ENCODE data around the gene COQ10B. TPM values are rescaled to one million over a fixed set of nuclear protein-coding genes. Genes with fewer than 3 reads are reported as not detected.

The COQ10B gene
- total RNA-seq, 2 donors from 2014 or later = 29.5 to 33.2 TPM

DNA sequence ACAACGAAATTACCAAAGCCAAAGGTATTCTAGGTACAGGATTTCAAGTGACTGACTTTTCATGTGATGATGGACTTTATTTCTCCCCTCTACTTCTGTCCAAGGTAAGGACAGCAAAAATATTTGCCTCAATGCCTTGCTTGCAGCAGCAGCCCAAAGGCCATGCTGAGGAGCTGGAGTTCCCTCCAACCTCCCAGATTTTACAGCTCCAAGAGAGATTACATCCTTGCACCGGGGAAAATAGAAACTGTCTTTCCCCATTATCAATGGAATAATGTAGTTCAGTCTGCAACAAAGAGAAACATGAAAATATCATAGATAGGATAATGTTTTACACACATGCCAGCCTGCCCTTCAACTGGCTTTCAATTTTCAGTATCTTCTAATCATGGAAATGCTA lies 32.8 kb downstream of the COQ10B start:
- peaks cover 52% of the 10 kb centered on the region for H3K36me3 ChIP-seq
- no peak overlapping the region for H3K27ac ChIP-seq
- TF ChIP-seq, protein P1, sequence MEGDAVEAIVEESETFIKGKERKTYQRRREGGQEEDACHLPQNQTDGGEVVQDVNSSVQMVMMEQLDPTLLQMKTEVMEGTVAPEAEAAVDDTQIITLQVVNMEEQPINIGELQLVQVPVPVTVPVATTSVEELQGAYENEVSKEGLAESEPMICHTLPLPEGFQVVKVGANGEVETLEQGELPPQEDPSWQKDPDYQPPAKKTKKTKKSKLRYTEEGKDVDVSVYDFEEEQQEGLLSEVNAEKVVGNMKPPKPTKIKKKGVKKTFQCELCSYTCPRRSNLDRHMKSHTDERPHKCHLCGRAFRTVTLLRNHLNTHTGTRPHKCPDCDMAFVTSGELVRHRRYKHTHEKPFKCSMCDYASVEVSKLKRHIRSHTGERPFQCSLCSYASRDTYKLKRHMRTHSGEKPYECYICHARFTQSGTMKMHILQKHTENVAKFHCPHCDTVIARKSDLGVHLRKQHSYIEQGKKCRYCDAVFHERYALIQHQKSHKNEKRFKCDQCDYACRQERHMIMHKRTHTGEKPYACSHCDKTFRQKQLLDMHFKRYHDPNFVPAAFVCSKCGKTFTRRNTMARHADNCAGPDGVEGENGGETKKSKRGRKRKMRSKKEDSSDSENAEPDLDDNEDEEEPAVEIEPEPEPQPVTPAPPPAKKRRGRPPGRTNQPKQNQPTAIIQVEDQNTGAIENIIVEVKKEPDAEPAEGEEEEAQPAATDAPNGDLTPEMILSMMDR (IDR thresholded peaks at IDR 0.05) = no peak

DNA sequence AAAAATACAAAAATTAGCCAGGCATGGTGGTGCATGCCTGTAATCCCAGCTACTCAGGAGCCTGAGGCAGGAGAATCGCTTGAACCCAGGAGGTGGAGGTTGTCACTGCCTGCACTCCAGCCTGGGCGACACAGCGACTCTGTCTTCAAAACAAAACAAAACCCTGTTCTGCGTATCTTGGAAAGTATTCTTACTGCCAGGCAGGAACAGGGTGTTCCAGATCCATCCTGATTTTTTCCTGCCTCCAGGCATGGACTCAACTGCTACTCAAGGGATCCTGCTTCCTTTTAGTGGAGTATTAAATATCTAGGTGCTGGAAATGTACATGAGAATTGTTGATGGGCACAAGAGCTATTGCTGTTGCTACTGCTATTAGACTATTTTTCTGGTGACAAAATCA lies 34.0 kb downstream of the COQ10B start:
- Histone ChIP-seq H3K9me3 (peaks cover 0 to 6% of the 10 kb centered on the region in 2 donors), H3K36me3 (peaks cover 64% of the 10 kb centered on the region), H3K27ac (peak overlapping the region in 1 of 2 donors; percentile 11), H3K4me3 (no peak overlapping the region), H3K4me1 (no peaks in the 10 kb centered on the region), H3K27me3 (no peaks in the 10 kb centered on the region)
- no peak for DNase-seq (ENCODE audit: low spot score)
- TF ChIP-seq, protein P1 (IDR thresholded peaks at IDR 0.05) = no peak

More for the DNA sequence above, 32.8 kb downstream of the COQ10B start:
- Histone ChIP-seq H3K4me3 (no peak overlapping the region), H3K4me1 (no peaks in the 10 kb centered on the region), H3K27me3 (no peaks in the 10 kb centered on the region), H3K9me3 (peaks cover 0 to 6% of the 10 kb centered on the region in 2 donors)
- DNase-seq (ENCODE audit: low spot score) = no peak

DNA sequence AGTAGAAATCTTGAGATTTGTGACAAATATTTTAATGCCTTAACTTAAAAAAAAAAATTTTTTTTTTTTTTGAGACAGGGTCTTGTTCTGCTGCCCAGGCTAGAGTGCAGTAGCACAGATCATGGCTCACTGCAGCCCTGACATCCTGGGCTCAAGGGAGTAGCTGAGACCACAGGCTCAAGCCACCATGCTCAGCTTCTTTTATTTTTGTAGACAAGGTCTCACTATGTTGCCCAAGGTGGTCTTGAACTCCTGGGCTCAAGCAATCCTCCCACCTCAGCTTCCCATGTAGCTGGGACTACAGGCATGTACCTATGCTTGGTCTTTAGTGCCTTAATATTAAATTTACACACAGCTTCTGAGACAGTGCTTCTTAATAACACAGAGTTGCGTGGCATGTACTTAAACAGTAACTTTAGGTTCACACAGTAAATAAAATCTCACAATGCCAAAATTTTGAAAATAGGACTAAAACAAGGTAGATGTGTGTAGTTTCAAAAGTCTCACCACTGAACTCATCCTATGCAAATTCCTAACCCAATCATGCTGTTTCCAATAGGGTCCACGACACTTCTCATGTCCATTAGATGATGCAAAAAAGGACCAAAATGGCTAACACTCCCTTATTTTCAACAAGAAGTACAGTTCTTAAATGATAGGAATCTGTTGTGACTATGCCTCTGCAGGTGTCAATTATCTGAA lies 42.2 kb downstream of the COQ10B start:
- DNase-seq (ENCODE audit: low spot score) = no peak
- H3K9me3 ChIP-seq = no peaks in the 10 kb centered on the region

DNA sequence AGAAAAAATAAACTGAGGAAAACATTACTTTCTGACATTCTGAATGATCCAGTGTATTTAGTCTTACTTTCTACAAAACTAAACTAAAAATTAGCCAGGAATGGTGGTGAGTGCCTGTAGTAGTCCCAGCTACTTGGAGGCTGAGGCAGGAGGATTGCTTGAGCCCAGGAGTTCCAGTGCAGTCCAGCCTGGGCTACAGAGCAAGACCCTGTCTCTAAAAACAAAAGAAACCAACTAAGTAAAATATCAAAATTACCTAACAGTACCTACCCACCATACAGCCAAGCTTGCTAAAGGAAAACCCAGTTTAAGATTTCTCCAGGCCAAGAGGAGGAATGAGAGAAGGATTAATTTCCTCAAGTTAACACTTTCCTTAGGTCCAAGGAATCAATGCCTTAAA lies 43.3 kb downstream of the COQ10B start:
- H3K9me3 ChIP-seq = no peaks in the 10 kb centered on the region
- H3K27me3 ChIP-seq = no peaks in the 10 kb centered on the region
- H3K4me1 ChIP-seq = peaks cover 0 to 43% of the 10 kb centered on the region in 2 donors
- H3K4me3 ChIP-seq = no peak overlapping the region
- no peak overlapping the region for H3K27ac ChIP-seq
- TF ChIP-seq, protein P1 (IDR thresholded peaks at IDR 0.05) = no peak
- no peak for DNase-seq (ENCODE audit: low spot score)
- H3K36me3 ChIP-seq = peaks cover 53% of the 10 kb centered on the region

More for the DNA sequence above, 42.2 kb downstream of the COQ10B start:
- peaks cover 0 to 35% of the 10 kb centered on the region in 2 donors for H3K4me1 ChIP-seq
- H3K27ac ChIP-seq = no peak overlapping the region
- H3K36me3 ChIP-seq = peaks cover 64% of the 10 kb centered on the region
- no peak overlapping the region for H3K4me3 ChIP-seq
- H3K27me3 ChIP-seq = no peaks in the 10 kb centered on the region
- TF ChIP-seq, protein P1 (IDR thresholded peaks at IDR 0.05) = no peak

DNA sequence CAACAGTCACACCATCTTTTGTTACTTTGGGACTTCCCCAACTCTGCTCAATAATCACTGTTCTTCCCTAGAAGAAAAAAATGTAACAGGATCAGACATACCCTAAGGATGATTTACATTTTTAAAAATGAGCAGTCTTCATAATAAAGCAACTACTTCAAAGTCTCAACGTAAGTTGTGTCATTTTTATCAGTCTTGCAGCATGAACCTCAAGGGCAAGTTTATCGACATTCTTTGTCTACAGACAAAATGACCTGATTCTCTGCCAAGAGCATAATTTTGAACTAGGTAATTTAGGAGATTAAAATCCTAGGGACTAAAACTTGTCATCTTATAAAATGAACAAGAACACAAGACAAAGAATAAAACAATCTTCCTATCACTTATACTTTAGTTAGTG lies 44.0 kb downstream of the COQ10B start:
- H3K4me3 ChIP-seq = no peak overlapping the region
- no peaks in the 10 kb centered on the region for H3K27me3 ChIP-seq
- H3K4me1 ChIP-seq = peaks cover 0 to 49% of the 10 kb centered on the region in 2 donors
- peaks cover 53% of the 10 kb centered on the region for H3K36me3 ChIP-seq
- TF ChIP-seq, protein P1 (IDR thresholded peaks at IDR 0.05) = no peak
- no peaks in the 10 kb centered on the region for H3K9me3 ChIP-seq
- no peak overlapping the region for H3K27ac ChIP-seq
- no peak for DNase-seq (ENCODE audit: low spot score)
